ENCODE measurements around the gene MYO3B.
"Not testable (repeated sequence)": the region's sequence is repeated elsewhere in the genome, so short reads cannot be mapped to it uniquely, and the experiment has no call there.

The MYO3B gene

DNA sequence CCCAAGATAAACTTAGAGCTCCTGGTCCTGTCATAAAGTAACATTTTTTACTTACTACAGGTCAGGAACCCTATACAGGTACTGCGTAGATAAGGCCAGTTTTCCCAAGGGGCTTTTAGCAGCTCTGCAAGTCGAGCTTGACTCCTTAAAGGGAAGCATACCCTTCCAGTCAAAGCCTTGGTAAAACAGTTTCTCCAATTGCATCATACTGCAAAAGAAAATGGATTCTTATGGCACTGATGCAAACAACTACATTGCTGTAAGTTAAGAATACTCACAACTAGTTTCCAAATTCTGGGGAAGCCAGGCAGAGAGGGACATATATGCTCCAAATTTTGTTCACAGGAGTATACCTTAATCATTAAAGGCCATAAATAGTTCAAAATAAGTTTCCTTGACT, 31.0 kb downstream of the MYO3B start:
- DNase-seq = no peak

- peak; percentile 6 for DNase-seq
Observed at GRCh38 chr2:170212625-170213280, 34.8 kb downstream of the MYO3B start.

- not testable (repeated sequence) for DNase-seq
Observed at GRCh38 chr2:170213281-170213625, 35.3 kb downstream of the MYO3B start.

GRCh38 chr2:170213651-170214050, 35.7 kb downstream of the MYO3B start:
- DNase-seq = peak; percentile 33

DNA sequence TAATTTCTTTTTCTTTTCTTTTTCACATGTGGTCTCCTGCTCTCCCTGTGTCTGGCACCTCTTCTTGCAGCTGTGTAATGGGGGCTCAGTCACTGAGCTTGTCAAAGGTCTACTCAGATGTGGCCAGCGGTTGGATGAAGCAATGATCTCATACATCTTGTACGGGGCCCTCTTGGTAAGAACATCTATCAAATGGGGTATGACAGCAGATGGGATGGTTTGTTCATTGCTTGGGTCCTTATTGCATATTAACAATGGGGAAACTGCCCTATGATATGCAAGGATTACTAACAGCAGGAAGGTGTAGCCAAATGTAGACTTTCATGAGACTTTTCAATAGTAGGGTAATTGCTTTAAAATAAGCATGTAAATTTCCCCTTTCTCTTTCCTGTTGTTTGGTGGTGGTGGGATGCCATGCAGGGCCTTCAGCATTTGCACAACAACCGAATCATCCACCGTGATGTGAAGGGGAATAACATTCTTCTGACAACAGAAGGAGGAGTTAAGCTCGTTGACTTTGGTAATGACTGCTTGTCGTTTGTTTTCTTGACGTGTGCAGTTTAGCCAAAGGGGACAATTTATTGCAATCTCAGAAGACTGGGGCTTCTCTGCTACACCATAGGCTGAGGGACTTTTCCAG, 36.5 kb downstream of the MYO3B start:
- DNase-seq = no peak

- DNase-seq = no peak
Observed at GRCh38 chr2:170215021-170215420, 37.1 kb downstream of the MYO3B start.

GRCh38 chr2:170216428-170216827, 38.5 kb downstream of the MYO3B start:
- DNase-seq = peak; percentile 35

DNA sequence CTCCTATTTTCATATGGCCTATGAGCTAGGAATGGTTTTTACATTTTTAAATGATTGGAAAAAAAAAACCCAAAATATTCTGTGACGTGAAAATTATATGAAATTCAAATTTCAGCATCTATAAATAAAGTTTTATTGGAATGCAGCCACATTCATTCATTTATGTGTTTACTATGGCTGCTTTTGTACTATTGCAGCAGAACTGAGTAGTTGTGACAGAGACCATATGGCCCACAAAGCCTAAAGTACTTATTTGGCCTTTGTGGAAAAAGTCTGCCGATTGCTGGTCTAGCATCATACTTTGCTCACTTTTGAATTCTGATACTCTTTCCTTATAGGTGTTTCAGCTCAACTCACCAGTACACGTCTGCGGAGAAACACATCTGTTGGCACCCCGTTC, 39.0 kb downstream of the MYO3B start:
- DNase-seq = no peak

GRCh38 chr2:170217778-170218251, 39.9 kb downstream of the MYO3B start:
- no peak for DNase-seq

DNA sequence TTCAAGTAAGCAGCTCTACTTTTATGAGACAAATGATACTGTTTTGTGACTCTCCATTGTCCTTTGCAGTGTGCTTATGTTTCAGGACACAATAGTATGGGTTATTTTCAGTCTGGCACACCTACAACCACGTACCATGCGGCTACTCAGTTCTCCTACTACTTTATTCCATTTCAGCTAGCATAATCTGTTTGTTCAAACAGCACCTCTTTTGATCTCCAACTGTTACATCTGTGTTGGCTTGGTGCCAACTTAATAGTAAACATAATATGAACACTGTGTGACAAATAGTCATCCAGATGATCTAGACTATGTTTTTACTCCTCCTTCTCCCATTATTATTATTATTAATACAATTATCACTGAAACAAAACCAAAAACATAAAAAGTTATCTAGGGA, 40.5 kb downstream of the MYO3B start:
- DNase-seq = peak; percentile 15

GRCh38 chr2:170218931-170219330, 41.0 kb downstream of the MYO3B start:
- DNase-seq = no peak

GRCh38 chr2:170221317-170222288, 43.7 kb downstream of the MYO3B start:
- DNase-seq = no peak

- DNase-seq = no peak
Observed at GRCh38 chr2:170222298-170222697, 44.4 kb downstream of the MYO3B start.

DNA sequence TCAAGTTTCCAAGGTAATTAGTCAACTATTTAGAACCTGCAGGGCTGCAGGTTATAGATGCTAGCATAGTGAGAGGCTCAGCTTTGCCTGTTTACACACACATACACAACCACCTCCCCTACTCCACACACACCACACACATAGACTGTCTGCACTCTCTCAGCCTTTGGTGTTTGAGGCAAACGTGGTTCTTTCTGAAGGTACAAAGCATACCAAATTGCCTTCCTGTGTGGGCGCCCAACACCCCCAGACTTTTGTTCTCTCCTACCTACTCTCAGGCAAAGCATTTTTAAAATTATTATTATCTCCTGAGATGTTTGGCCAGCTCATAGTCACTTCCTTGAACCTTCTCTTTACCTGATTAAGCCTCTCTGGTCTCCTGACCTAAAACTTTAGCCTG, 44.9 kb downstream of the MYO3B start:
- no peak for DNase-seq

DNA sequence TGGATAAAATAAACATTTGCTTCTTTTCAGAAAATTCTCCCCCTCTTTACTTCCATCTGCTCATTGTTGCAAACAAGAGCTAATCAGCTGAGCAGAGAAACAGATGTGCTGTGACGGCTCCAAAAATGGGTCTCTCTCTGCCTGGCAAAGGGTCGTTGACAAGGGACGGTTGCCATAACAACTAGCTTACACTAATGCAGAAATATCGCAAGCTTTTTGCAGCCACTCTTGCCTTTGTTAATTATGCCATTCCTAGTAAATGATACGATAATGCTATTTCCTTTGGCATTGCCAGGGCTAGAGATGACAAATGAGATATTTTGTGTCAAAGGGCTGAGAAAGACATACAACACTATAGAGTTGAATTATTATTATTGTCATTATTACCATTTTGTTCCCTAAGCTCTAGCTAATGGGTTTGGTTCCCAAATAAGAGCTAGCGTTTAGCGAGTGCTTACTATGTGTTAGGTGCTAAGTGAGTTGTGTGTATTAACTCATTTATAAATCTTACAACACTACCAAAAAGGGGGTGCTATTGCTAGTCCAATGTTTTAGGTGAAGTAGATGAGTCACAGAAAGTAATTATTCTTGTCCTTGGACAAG, 46.8 kb downstream of the MYO3B start:
- no peak for DNase-seq

- no peak for DNase-seq
Observed at GRCh38 chr2:170226216-170226615, 48.3 kb downstream of the MYO3B start.

DNA sequence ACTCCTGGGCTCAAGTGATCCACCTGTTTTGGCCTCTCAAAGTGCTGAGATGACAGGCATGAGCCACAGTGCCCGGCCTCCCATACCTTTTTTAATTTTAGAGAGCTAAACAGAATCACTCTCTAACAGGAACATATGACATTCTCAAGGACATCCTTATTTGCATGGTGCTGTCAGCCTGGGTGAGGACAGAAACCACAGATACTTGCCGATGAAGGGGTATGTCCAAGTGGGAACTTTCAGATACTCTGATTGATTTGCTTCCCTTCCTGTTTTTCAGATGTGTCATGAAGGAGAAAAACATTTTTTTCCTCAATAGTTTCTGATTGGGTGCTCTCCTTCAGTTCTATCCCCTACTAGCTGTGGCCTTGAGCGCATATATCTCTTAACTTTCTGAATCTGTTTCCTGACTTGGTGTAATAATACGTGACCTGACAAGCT, 49.6 kb downstream of the MYO3B start:
- no peak for DNase-seq

GRCh38 chr2:170227951-170228350, 50.0 kb downstream of the MYO3B start:
- DNase-seq = no peak

GRCh38 chr2:170228429-170228828, 50.5 kb downstream of the MYO3B start:
- DNase-seq = no peak

DNA sequence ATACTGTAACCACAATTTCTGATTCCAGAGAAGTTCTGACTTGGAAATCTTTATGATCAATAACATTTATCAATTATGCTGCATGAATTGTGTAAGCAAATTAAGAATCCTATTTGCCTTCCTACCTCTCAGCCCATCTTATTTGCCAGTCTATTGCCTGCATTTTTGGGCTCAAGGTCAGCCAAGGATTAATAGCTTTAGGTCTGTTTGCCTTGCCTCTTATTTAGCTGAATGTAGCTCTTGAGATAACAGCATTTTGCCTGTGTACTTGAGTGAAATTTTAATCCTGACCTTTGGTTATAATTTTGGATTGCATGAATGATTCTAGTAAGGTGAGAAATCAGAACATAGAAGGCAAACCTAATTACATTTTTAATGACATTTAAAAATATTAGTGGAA, 51.2 kb downstream of the MYO3B start:
- DNase-seq = no peak

DNA sequence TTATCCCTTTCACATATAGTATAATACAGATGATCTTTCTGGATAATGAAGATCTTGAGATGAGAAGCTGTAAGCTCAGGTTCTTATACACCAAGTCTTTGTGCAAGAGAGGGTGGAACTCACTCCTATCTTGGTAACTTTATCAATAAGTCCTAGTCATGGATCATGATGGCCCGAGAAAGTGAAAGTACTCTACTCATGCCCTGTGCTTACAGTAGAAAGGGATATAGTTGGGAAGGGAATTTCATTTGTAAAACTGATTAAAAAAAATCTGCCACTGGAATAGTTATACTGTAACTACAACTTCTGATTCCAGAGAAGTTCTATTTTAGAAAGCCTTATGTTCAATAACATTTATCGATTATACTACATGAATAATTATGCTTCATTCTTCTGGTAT, 51.8 kb downstream of the MYO3B start:
- no peak for DNase-seq

DNA sequence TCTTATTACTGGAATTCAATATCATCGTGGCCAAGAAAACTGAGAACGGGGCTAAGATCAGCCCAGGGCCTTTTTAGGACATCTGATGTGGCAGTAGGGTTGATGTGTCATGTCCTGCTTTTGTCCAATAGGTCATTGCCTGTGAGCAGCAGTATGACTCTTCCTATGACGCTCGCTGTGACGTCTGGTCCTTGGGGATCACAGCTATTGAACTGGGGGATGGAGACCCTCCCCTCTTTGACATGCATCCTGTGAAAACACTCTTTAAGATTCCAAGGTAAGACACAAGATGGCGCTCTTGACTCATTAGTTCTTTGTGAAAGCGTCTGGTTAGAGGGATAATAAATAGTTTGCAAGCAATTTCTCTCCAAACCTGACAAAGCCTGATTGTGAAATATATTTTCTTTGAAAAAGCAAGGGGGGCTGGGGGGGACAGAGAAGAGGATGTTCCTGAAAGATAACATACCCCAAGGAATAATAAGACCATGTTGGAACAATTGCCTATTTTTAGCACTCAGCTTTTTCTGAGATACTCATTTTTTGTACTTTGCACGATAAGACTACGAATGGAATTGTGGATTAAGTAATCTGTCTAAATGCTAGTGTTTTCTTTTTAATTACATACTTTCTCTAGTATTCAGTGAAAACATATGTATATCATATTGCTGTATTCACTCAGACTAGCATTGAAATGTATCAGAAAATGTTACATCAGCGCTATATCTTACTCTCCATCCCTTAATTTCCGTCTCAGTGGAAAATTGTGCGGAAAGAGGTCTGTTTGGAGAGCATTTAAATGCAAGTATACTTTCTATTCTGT, 58.1 kb downstream of the MYO3B start:
- DNase-seq = peak; percentile 74

Measured in hematopoietic multipotent progenitor cell treated with erythropoietin and hydrocortisone succinate and interleukin-3 and kit ligand, for 8 days (in vitro differentiated cells).